Heart left ventricle (tissue), 13 donors: ENCODE measurements around the gene CDCA4.

Source experiments
- POLR2A ChIP-seq, 2 donors: fragments of 450-650 bp; IDR thresholded peaks; one replicate each; pipeline ENCODE4 v1.6.1; 2017; ENCODE audit warnings: antibody characterized with exemption in 2 of 2, mild to moderate bottlenecking in 2 of 2, moderate library complexity in 2 of 2
- TF ChIP-seq, protein P1 (sequence below), 12 donors: fragments of 200-600 bp; sonication (generic) in 4 of 12; IDR thresholded peaks; one replicate each; pipeline versions ENCODE4 v1.5.0 to v1.8.0; 2018 to 2022; ENCODE audit warnings: antibody characterized with exemption in 12 of 12, mild to moderate bottlenecking in 5 of 12
- donor health status: ischemic (EF 13 %, LVEDD 7.1; RV severe dilation, severe dysfunction).
- donor health status: DM: no; HTN: yes; CAD: no.
- donor health status: DM: no; HTN: no; CAD: no.
- donor health status: ischemic (EF 25% LVEDD 6.9; RV normal size, moderate dysfunction).
- donor health status: ischemic (EF 25% LVEDD 5.7; RV mildly dilated, moderate dysfunction).
- donor health status: ischemic (EF 35%, LVEDD 5.7; RV mildly dilated, moderate dysfunction).
- donor health status: nonischemic (EF 11% LVEDD 7.7; RV severe dilation, severe dysfunction).
- donor health status: DM: yes; HTN: yes; CAD: no.
- donor health status: PGD.
- donor health status: ischemic (EF 29% LVEDD 5.4; RV normal size, mild dysfunction).
- donor health status: nonischemic (EF 23%, LVEDD 6.1; RV moderate dilation, normal function).

DNA sequence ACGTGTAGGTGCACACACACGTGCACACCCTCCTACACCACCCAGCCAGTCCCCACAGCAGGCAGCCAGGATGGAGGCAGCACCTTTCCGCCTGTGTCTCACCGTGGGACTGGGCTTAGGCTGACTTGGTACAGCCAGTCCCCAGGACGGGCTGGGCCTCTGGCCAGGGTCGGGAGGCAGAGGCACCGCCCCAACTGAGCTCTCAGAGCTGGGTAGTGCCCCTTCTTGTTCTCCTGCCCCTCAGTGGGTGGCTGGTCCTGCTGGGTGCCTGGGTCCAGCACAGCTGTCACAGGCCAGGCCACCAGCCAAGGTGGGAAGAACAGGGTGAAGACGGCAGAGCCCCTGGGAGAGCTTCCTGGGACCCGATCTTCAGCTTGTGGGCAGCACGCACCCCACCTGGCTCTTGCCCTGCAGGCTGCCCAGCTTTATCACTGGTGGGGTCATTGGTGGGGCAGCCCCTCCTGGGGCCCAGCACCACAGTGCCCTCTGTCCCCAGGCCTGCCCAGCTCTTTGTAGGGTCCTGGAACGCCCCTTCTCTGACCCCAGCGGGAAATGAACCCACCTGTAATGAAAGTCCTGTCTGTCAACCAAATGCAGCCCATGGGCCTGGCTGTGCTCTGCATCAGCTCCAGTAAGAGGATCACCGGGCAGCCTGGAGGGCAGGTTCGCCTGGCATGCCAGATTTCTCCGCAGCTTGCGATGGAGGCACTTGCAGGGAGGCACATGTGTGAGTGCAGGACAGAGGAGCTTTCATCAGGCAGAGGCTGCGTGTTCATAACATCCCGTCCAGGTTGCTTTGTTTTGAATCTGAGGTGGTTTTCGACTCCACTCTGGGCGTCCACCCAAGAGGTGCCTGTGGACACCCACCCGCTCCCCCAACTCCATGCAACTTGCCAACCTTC, 14.7 kb downstream of the CDCA4 start:
- TF ChIP-seq, protein P1, sequence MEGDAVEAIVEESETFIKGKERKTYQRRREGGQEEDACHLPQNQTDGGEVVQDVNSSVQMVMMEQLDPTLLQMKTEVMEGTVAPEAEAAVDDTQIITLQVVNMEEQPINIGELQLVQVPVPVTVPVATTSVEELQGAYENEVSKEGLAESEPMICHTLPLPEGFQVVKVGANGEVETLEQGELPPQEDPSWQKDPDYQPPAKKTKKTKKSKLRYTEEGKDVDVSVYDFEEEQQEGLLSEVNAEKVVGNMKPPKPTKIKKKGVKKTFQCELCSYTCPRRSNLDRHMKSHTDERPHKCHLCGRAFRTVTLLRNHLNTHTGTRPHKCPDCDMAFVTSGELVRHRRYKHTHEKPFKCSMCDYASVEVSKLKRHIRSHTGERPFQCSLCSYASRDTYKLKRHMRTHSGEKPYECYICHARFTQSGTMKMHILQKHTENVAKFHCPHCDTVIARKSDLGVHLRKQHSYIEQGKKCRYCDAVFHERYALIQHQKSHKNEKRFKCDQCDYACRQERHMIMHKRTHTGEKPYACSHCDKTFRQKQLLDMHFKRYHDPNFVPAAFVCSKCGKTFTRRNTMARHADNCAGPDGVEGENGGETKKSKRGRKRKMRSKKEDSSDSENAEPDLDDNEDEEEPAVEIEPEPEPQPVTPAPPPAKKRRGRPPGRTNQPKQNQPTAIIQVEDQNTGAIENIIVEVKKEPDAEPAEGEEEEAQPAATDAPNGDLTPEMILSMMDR (IDR thresholded peaks at IDR 0.05): no peak
- TF ChIP-seq POLR2A (IDR thresholded peaks at IDR 0.05): no peak
